ENCODE measurements around the gene CCDC188. TPM values are rescaled to one million over a fixed set of nuclear protein-coding genes. Genes with fewer than 3 reads are reported as not detected.

Gene CCDC188
- total and polyA plus RNA-seq, 10 of the 15 experiments (the other 5 are each of a cell fraction or from before 2014, with no cell fraction given) = not detected

GRCh38 chr22:20116951-20117632 is 33.8 kb downstream of the CCDC188 start, which contains the start of gene TRMT2A (continued):
- TF ChIP-seq JUNB (IDR thresholded peaks at IDR 0.05) (no peak), IKZF1 (conservative IDR thresholded peaks at IDR 0.05) (peak; percentile 95), EP300 (IDR thresholded peaks at IDR 0.05; ENCODE audit: borderline replicate concordance in 1 of 2, control insufficient read depth in 1 of 2, low read depth in 2 of 2, low read length in 2 of 2) (peak in 1 of 2 experiments; percentile 55; a peak in 2 of 4 replicates), CTCF (IDR thresholded peaks at IDR 0.05 in 2 of 3, conservative IDR thresholded peaks at IDR 0.05 in 1 of 3; ENCODE audit: control insufficient read depth in 2 of 3, extremely low read depth in 1 of 3, insufficient read depth in 1 of 3, low read depth in 3 of 3, low read length in 3 of 3) (peak in 2 of 3 experiments; percentile 10 to 30; a peak in 2 of 6 replicates), KAT2A (conservative IDR thresholded peaks at IDR 0.05; ENCODE audit: control insufficient read depth, low read depth, low read length) (no peak), E2F8 (IDR thresholded peaks at IDR 0.05; ENCODE audit: low read depth, partially characterized antibody) (peak; percentile 96), RELA (IDR thresholded peaks at IDR 0.05; ENCODE audit: borderline replicate concordance, partially characterized antibody) (no peak), BCL3 (IDR thresholded peaks at IDR 0.05; ENCODE audit: borderline replicate concordance, insufficient read depth, low read depth, low read length, poor library complexity, severe bottlenecking) (no peak), ZNF274 (IDR thresholded peaks at IDR 0.05; ENCODE audit: insufficient read depth, insufficient read length) (no peak), LARP7 (IDR thresholded peaks at IDR 0.05) (peak; percentile 92), ZSCAN29 (IDR thresholded peaks at IDR 0.05) (no peak), ATF2 (IDR thresholded peaks at IDR 0.05; ENCODE audit: low read length) (no peak), HDAC2 (IDR thresholded peaks at IDR 0.05) (no peak), POLR2AphosphoS2 (IDR thresholded peaks at IDR 0.05; ENCODE audit: low read depth, low read length) (0 out of 2 replicates have a peak, but pooled peaks have one; percentile 19)
- TF ChIP-seq, protein P1, sequence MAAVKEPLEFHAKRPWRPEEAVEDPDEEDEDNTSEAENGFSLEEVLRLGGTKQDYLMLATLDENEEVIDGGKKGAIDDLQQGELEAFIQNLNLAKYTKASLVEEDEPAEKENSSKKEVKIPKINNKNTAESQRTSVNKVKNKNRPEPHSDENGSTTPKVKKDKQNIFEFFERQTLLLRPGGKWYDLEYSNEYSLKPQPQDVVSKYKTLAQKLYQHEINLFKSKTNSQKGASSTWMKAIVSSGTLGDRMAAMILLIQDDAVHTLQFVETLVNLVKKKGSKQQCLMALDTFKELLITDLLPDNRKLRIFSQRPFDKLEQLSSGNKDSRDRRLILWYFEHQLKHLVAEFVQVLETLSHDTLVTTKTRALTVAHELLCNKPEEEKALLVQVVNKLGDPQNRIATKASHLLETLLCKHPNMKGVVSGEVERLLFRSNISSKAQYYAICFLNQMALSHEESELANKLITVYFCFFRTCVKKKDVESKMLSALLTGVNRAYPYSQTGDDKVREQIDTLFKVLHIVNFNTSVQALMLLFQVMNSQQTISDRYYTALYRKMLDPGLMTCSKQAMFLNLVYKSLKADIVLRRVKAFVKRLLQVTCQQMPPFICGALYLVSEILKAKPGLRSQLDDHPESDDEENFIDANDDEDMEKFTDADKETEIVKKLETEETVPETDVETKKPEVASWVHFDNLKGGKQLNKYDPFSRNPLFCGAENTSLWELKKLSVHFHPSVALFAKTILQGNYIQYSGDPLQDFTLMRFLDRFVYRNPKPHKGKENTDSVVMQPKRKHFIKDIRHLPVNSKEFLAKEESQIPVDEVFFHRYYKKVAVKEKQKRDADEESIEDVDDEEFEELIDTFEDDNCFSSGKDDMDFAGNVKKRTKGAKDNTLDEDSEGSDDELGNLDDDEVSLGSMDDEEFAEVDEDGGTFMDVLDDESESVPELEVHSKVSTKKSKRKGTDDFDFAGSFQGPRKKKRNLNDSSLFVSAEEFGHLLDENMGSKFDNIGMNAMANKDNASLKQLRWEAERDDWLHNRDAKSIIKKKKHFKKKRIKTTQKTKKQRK (IDR thresholded peaks at IDR 0.05; ENCODE audit: low read depth, low read length) = no peak
- TF ChIP-seq, protein P2, sequence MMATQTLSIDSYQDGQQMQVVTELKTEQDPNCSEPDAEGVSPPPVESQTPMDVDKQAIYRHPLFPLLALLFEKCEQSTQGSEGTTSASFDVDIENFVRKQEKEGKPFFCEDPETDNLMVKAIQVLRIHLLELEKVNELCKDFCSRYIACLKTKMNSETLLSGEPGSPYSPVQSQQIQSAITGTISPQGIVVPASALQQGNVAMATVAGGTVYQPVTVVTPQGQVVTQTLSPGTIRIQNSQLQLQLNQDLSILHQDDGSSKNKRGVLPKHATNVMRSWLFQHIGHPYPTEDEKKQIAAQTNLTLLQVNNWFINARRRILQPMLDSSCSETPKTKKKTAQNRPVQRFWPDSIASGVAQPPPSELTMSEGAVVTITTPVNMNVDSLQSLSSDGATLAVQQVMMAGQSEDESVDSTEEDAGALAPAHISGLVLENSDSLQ (IDR thresholded peaks at IDR 0.05) = peak; percentile 82

Measured in GM12878 (cell line).